Suprapubic skin (tissue), 4 donors: ENCODE measurements around the gene PTPN4. TPM values are rescaled to one million over a fixed set of nuclear protein-coding genes. Genes with fewer than 3 reads are reported as not detected.

Experiments used
- DNase-seq, 2 donors: peaks; one replicate each; pipeline ENCODE4 v3.0.0-alpha.2; 2019; ENCODE audit warnings: low spot score in 2 of 2
- H3K27ac ChIP-seq: fragments of 200-600 bp; sonication (generic); one replicate; pipeline ENCODE4 v1.5.1; 2019
- H3K27me3 ChIP-seq: fragments of 200-600 bp; sonication (generic); one replicate; pipeline ENCODE4 v1.5.1; 2019
- H3K36me3 ChIP-seq: fragments of 200-600 bp; sonication (generic); one replicate; pipeline ENCODE4 v1.5.1; 2019
- H3K4me1 ChIP-seq: fragments of 200-600 bp; sonication (generic); one replicate; pipeline ENCODE4 v1.5.1; 2019
- H3K4me3 ChIP-seq: fragments of 200-600 bp; sonication (generic); one replicate; pipeline ENCODE4 v1.5.1; 2019; ENCODE audit warnings: mild to moderate bottlenecking
- H3K9me3 ChIP-seq: fragments of 200-600 bp; sonication (generic); one replicate; pipeline ENCODE4 v1.5.1; 2019
- CTCF ChIP-seq, 2 donors: fragments of 200-600 bp in 1 of 2; fragments of 450-650 bp in 1 of 2; sonication (generic) in 1 of 2; IDR thresholded peaks; one replicate each; pipeline ENCODE4 v1.5.1; 2016 to 2019; ENCODE audit warnings: antibody characterized with exemption in 2 of 2, mild to moderate bottlenecking in 1 of 2, moderate library complexity in 1 of 2
- EP300 ChIP-seq: sonication (generic); formaldehyde crosslinking; IDR thresholded peaks from one replicate; pipeline ENCODE4 v1.6.1; 2017; ENCODE audit warnings: antibody characterized with exemption
- POLR2A ChIP-seq, 2 donors: fragments of 450-650 bp; IDR thresholded peaks; one replicate each; pipeline ENCODE4 v1.6.1; 2017; ENCODE audit warnings: antibody characterized with exemption in 2 of 2, mild to moderate bottlenecking in 2 of 2, moderate library complexity in 2 of 2
- POLR2AphosphoS5 ChIP-seq, 3 donors: sonication (generic); formaldehyde crosslinking; IDR thresholded peaks; one replicate each; pipeline ENCODE4 v1.6.1; 2017; ENCODE audit warnings: antibody characterized with exemption in 3 of 3
- WGBS: methylation state at CpG from one replicate; pipeline ENCODE4 v1.1.5; 2018; 5-methylcytosine and 5-hydroxymethylcytosine counted together
- total RNA-seq, 4 donors: library from RNA; depleted of rRNA; stranded (reverse); fragments of >200 nt; gene quantifications; one replicate each; pipeline ENCODE4 v1.1.0, GENCODE V29; 2016

PTPN4 gene
- total RNA-seq, 4 donors from 2014 or later: 14.0 to 73.7 (median 36.7) TPM

GRCh38 chr2:119862127-119862889 lies 102.6 kb downstream of the PTPN4 start:
- H3K36me3 ChIP-seq: no peaks in the 10 kb centered on the region
- no peaks in the 10 kb centered on the region for H3K4me1 ChIP-seq
- H3K4me3 ChIP-seq: no peak overlapping the region
- H3K27ac ChIP-seq: no peak overlapping the region
- no peak for DNase-seq
- H3K27me3 ChIP-seq: no peaks in the 10 kb centered on the region
- no peak for TF ChIP-seq EP300
- WGBS: 46% methylated on average over 3 of the region's 3 CpGs
- no peaks in the 10 kb centered on the region for H3K9me3 ChIP-seq

- Histone ChIP-seq H3K4me1 (no peaks in the 10 kb centered on the region), H3K36me3 (no peaks in the 10 kb centered on the region), H3K4me3 (no peak overlapping the region), H3K27ac (no peak overlapping the region), H3K27me3 (no peaks in the 10 kb centered on the region), H3K9me3 (no peaks in the 10 kb centered on the region)
- WGBS: 58% methylated on average over 3 of the region's 3 CpGs
- TF ChIP-seq POLR2A (IDR thresholded peaks at IDR 0.05) (no peak), POLR2AphosphoS5 (IDR thresholded peaks at IDR 0.05) (no peak), CTCF (IDR thresholded peaks at IDR 0.05) (no peak), EP300 (no peak)
- DNase-seq: no peak
These were observed 104.6 kb downstream of the PTPN4 start for GRCh38 chr2:119864318-119864717.

GRCh38 chr2:119871725-119872124 lies 112.0 kb downstream of the PTPN4 start:
- TF ChIP-seq EP300 (no peak), POLR2AphosphoS5 (IDR thresholded peaks at IDR 0.05) (no peak), POLR2A (IDR thresholded peaks at IDR 0.05) (no peak), CTCF (IDR thresholded peaks at IDR 0.05) (no peak)
- H3K36me3 ChIP-seq: no peaks in the 10 kb centered on the region
- 70% methylated on average over 3 of the region's 3 CpGs for whole genome bisulfite sequencing
- H3K27me3 ChIP-seq: no peaks in the 10 kb centered on the region
- H3K4me3 ChIP-seq: no peak overlapping the region
- no peak for DNase-seq
- H3K27ac ChIP-seq: no peak overlapping the region
- no peaks in the 10 kb centered on the region for H3K4me1 ChIP-seq
- H3K9me3 ChIP-seq: no peaks in the 10 kb centered on the region

GRCh38 chr2:119873350-119874315 lies 113.9 kb downstream of the PTPN4 start:
- H3K9me3 ChIP-seq: no peaks in the 10 kb centered on the region
- no peaks in the 10 kb centered on the region for H3K27me3 ChIP-seq
- TF ChIP-seq POLR2A (IDR thresholded peaks at IDR 0.05) (no peak), EP300 (no peak), CTCF (IDR thresholded peaks at IDR 0.05) (no peak), POLR2AphosphoS5 (IDR thresholded peaks at IDR 0.05) (no peak)
- DNase-seq: no peak
- H3K27ac ChIP-seq: no peak overlapping the region
- no peaks in the 10 kb centered on the region for H3K36me3 ChIP-seq
- WGBS: 80% methylated on average over 4 of the region's 4 CpGs
- H3K4me3 ChIP-seq: no peak overlapping the region
- no peaks in the 10 kb centered on the region for H3K4me1 ChIP-seq

- no peak for DNase-seq
- H3K27me3 ChIP-seq: no peaks in the 10 kb centered on the region
- TF ChIP-seq CTCF (IDR thresholded peaks at IDR 0.05) (no peak), EP300 (no peak), POLR2AphosphoS5 (IDR thresholded peaks at IDR 0.05) (no peak), POLR2A (IDR thresholded peaks at IDR 0.05) (no peak)
- no peak overlapping the region for H3K27ac ChIP-seq
- no peak overlapping the region for H3K4me3 ChIP-seq
- no peaks in the 10 kb centered on the region for H3K9me3 ChIP-seq
- peaks cover 9% of the 10 kb centered on the region for H3K36me3 ChIP-seq
- H3K4me1 ChIP-seq: no peaks in the 10 kb centered on the region
These were observed 119.8 kb downstream of the PTPN4 start for GRCh38 chr2:119879502-119879901.
